ENCODE data around the gene ZNF493.

The ZNF493 gene

GRCh38 chr19:21463449-21464105 is 66.6 kb downstream of the ZNF493 start:
- no peak for DNase-seq

GRCh38 chr19:21466627-21467026 is 69.7 kb downstream of the ZNF493 start:
- no peak for DNase-seq

GRCh38 chr19:21468791-21469190 is 71.9 kb downstream of the ZNF493 start:
- peak; percentile 52 for DNase-seq

GRCh38 chr19:21472507-21472906 is 75.6 kb downstream of the ZNF493 start:
- DNase-seq: no peak

GRCh38 chr19:21474671-21475181 is 77.8 kb downstream of the ZNF493 start:
- DNase-seq: peak; percentile 88
